Liver (tissue), 9 donors: ENCODE measurements around the gene ATP6V1G2. TPM values are rescaled to one million over a fixed set of nuclear protein-coding genes. Genes with fewer than 3 reads are reported as not detected.

Source experiments
- DNase-seq: peaks from one replicate; pipeline ENCODE4 v3.0.0-alpha.2; 2017; ENCODE audit warnings: low spot score
- H3K27ac ChIP-seq, 2 donors: one replicate each; pipeline ENCODE4 v1.7.0; 2013; ENCODE audit warnings: inconsistent platforms in 2 of 2, low read length in 2 of 2, control low read depth in 1 of 2, low read depth in 1 of 2, mild to moderate bottlenecking in 1 of 2
- H3K27me3 ChIP-seq, 4 donors: one replicate each; pipeline versions ENCODE4 v1.6.1 to v1.7.0; 2013; ENCODE audit warnings: low read length in 3 of 4, inconsistent platforms in 1 of 4, mild to moderate bottlenecking in 1 of 4, moderate library complexity in 1 of 4; ENCODE audit not compliant: control insufficient read depth in 4 of 4, insufficient read depth in 4 of 4
- H3K36me3 ChIP-seq, 4 donors: one replicate each; pipeline versions ENCODE4 v1.6.1 to v1.7.0; 2013; ENCODE audit warnings: low read length in 3 of 4, mild to moderate bottlenecking in 3 of 4, low read depth in 1 of 4, moderate library complexity in 1 of 4; ENCODE audit not compliant: control insufficient read depth in 4 of 4, insufficient read depth in 3 of 4
- H3K4me1 ChIP-seq, 4 donors: one replicate each; pipeline versions ENCODE4 v1.6.1 to v1.7.0; 2013; ENCODE audit warnings: low read length in 3 of 4, mild to moderate bottlenecking in 3 of 4, moderate library complexity in 1 of 4; ENCODE audit not compliant: control insufficient read depth in 4 of 4, insufficient read depth in 4 of 4
- H3K4me3 ChIP-seq, 3 donors: one replicate each; pipeline versions ENCODE4 v1.6.1 to v1.7.0; 2013; ENCODE audit warnings: low read length in 3 of 3, control low read depth in 1 of 3, low read depth in 1 of 3, mild to moderate bottlenecking in 1 of 3
- H3K9ac ChIP-seq, 2 donors: one replicate each; pipeline ENCODE4 v1.7.0; 2013; ENCODE audit warnings: low read length in 2 of 2, mild to moderate bottlenecking in 2 of 2, moderate library complexity in 2 of 2, control low read depth in 1 of 2, low read depth in 1 of 2
- H3K9me3 ChIP-seq, 4 donors: one replicate each; pipeline versions ENCODE4 v1.6.1 to v1.7.0; 2013; ENCODE audit warnings: low read length in 3 of 4; ENCODE audit not compliant: control insufficient read depth in 4 of 4
- EGR1 ChIP-seq, 2 donors: IDR thresholded peaks; 2 replicates each; pipeline ENCODE4 v1.6.1; 2016 to 2018; ENCODE audit warnings: antibody characterized with exemption in 2 of 2, low read depth in 2 of 2
- FOXA1 ChIP-seq: IDR thresholded peaks from 2 replicates; pipeline ENCODE4 v1.6.1; 2016; ENCODE audit warnings: antibody characterized with exemption
- FOXA2 ChIP-seq: IDR thresholded peaks from 2 replicates; pipeline ENCODE4 v1.6.1; 2016; ENCODE audit warnings: antibody characterized with exemption
- GABPA ChIP-seq, 2 donors: IDR thresholded peaks in 1 of 2; conservative IDR thresholded peaks in 1 of 2; 2 replicates each; pipeline ENCODE4 v1.6.1; 2016; ENCODE audit warnings: antibody characterized with exemption in 2 of 2, mild to moderate bottlenecking in 1 of 2, moderate library complexity in 1 of 2
- HNF4A ChIP-seq, 2 donors: conservative IDR thresholded peaks; 2 replicates each; pipeline ENCODE4 v1.6.1; 2016; ENCODE audit warnings: antibody characterized with exemption in 2 of 2, mild to moderate bottlenecking in 2 of 2
- JUND ChIP-seq, 2 donors: IDR thresholded peaks; 2 replicates each; pipeline ENCODE4 v1.6.1; 2016; ENCODE audit warnings: antibody characterized with exemption in 2 of 2
- RAD21 ChIP-seq, 2 donors: IDR thresholded peaks; 2 replicates each; pipeline ENCODE4 v1.6.1; 2016; ENCODE audit warnings: antibody characterized with exemption in 2 of 2, mild to moderate bottlenecking in 2 of 2
- RXRA ChIP-seq, 2 donors: IDR thresholded peaks; 2 replicates each; pipeline ENCODE4 v1.6.1; 2017 to 2018; ENCODE audit warnings: antibody characterized with exemption in 2 of 2, mild to moderate bottlenecking in 1 of 2
- TAF1 ChIP-seq: conservative IDR thresholded peaks from 2 replicates; pipeline ENCODE4 v1.6.1; 2016; ENCODE audit warnings: antibody characterized with exemption, mild to moderate bottlenecking
- WGBS: extraction: QIAGEN DNeasy Blood & Tissue Kit; methylation state at CpG from one replicate; pipeline ENCODE4 v1.1.7; 2013; 5-methylcytosine and 5-hydroxymethylcytosine counted together
- polyA plus RNA-seq, 2 donors: library from polyadenylated mRNA; stranded (reverse) in 1 of 2; unstranded in 1 of 2; fragments of 200-250 nt in 1 of 2; fragments of >200 nt in 1 of 2; fragmentation: Nextera tagmentation in 1 of 2; extraction: Ambion mirVana in 1 of 2; gene quantifications; one replicate each; pipeline versions ENCODE4 v1.2.1 to v1.2.3, GENCODE V29; 2013 to 2015
- total RNA-seq, 2 donors: library from RNA; depleted of rRNA; stranded (reverse); fragments of >200 nt; gene quantifications; one replicate each; pipeline ENCODE4 v1.2.3, GENCODE V29; 2014
- TF ChIP-seq, protein P1 (sequence below): IDR thresholded peaks from 2 replicates; pipeline ENCODE4 v1.6.1; 2016; ENCODE audit warnings: antibody characterized with exemption
- TF ChIP-seq, protein P2 (sequence below): IDR thresholded peaks from 2 replicates; pipeline ENCODE4 v1.6.1; 2016; ENCODE audit warnings: antibody characterized with exemption, mild to moderate bottlenecking
- TF ChIP-seq, protein P3 (sequence below): fragments of 150-350 bp; IDR thresholded peaks from 2 replicates; pipeline ENCODE4 v1.5.1; 2017; ENCODE audit warnings: improper control_type of control experiment, low read depth, low read length; ENCODE audit not compliant: missing input control
- TF ChIP-seq, protein P4 (sequence below): IDR thresholded peaks from 2 replicates; pipeline ENCODE4 v1.6.1; 2016; ENCODE audit warnings: antibody characterized with exemption
- TF ChIP-seq, protein P5 (sequence below): IDR thresholded peaks from 2 replicates; pipeline ENCODE4 v1.6.1; 2016; ENCODE audit warnings: antibody characterized with exemption
- donor health status: healthy.
- donor health status: healthy.
- donor health status: healthy.
- donor health status: healthy.
- donor health status: healthy.

Gene ATP6V1G2
- total and polyA plus RNA-seq, 4 donors: 0.14 to 0.36 (median 0.26) TPM

DNA sequence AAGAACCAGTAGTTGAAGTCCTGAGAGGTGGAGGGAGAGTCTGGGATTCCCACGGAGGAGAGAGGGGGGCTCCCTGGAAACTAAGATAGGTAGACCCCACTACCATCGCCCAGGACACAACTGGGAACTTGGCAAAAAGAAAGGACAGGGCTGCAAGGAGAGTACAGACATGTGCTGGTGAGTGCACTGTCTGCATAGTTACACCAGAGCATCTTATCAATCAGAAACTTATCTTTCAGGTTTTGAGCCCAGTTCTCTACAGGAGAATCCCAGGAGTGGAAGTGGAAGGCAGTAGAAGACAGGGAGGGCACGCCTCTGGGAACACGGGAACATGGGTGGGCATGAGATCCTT is 13.2 kb upstream of the ATP6V1G2 start:
- Histone ChIP-seq H3K27ac (peak overlapping the region; percentile 55 to 84), H3K36me3 (peaks cover 6 to 14% (median 9%) of the 10 kb centered on the region in 4 donors), H3K4me1 (peaks cover 0 to 22% (median 7%) of the 10 kb centered on the region in 4 donors), H3K4me3 (no peak overlapping the region), H3K9ac (no peak overlapping the region), H3K27me3 (no peaks in the 10 kb centered on the region), H3K9me3 (no peaks in the 10 kb centered on the region)
- DNase-seq: no peak
- TF ChIP-seq, protein P1, sequence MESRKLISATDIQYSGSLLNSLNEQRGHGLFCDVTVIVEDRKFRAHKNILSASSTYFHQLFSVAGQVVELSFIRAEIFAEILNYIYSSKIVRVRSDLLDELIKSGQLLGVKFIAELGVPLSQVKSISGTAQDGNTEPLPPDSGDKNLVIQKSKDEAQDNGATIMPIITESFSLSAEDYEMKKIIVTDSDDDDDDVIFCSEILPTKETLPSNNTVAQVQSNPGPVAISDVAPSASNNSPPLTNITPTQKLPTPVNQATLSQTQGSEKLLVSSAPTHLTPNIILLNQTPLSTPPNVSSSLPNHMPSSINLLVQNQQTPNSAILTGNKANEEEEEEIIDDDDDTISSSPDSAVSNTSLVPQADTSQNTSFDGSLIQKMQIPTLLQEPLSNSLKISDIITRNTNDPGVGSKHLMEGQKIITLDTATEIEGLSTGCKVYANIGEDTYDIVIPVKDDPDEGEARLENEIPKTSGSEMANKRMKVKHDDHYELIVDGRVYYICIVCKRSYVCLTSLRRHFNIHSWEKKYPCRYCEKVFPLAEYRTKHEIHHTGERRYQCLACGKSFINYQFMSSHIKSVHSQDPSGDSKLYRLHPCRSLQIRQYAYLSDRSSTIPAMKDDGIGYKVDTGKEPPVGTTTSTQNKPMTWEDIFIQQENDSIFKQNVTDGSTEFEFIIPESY: no peak
- 58% methylated on average over 4 of the region's 4 CpGs for WGBS

DNA sequence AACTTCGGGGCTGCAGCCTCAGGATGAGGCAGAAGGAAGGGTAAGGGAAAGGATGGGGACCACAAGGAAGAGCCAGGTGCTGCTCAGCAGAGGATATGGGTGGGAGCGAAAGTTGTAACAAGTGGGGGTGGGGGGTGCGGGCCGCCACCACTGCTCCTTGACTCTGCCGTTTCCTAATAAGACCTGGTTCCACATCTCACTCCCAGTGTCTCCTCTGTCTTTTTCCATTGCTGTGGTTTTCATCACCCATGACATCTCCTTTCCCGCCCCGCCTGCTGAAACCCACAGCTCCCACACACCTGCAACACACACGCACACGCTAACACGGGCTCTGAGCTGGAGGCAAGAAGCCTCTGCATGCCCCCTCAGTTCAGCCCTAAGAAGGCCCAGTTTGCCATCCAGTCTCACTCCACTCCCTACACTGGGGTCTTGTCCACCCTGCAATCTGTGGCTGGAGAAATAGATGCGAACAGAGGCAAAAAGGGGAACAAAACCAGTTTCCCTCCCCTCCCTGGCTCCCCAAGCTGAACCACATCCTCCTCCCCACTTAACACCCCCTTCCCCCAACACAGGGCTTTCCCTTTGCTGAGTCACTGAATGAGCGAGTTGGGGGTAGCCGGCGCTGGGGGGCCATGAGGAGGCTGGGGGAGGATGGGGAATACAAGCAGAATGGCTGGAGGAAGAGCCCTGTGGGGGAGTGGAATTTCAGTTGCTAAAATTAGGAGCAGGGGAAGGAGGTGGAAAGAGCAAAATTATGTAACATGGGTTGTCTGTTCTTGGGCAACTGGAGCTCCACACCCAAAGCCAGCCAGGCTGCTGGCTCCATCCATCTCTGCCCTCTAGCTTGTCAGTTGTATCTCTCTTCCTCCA is 12.5 kb upstream of the ATP6V1G2 start:
- H3K36me3 ChIP-seq: peaks cover 6 to 14% (median 11%) of the 10 kb centered on the region in 4 donors
- H3K9me3 ChIP-seq: no peaks in the 10 kb centered on the region
- no peaks in the 10 kb centered on the region for H3K27me3 ChIP-seq
- WGBS: 85% methylated on average over 14 of the region's 14 CpGs
- peak overlapping the region; percentile 55 to 84 for H3K27ac ChIP-seq
- H3K9ac ChIP-seq: no peak overlapping the region
- DNase-seq: no peak
- peaks cover 0 to 22% (median 7%) of the 10 kb centered on the region in 4 donors for H3K4me1 ChIP-seq
- TF ChIP-seq, protein P2, sequence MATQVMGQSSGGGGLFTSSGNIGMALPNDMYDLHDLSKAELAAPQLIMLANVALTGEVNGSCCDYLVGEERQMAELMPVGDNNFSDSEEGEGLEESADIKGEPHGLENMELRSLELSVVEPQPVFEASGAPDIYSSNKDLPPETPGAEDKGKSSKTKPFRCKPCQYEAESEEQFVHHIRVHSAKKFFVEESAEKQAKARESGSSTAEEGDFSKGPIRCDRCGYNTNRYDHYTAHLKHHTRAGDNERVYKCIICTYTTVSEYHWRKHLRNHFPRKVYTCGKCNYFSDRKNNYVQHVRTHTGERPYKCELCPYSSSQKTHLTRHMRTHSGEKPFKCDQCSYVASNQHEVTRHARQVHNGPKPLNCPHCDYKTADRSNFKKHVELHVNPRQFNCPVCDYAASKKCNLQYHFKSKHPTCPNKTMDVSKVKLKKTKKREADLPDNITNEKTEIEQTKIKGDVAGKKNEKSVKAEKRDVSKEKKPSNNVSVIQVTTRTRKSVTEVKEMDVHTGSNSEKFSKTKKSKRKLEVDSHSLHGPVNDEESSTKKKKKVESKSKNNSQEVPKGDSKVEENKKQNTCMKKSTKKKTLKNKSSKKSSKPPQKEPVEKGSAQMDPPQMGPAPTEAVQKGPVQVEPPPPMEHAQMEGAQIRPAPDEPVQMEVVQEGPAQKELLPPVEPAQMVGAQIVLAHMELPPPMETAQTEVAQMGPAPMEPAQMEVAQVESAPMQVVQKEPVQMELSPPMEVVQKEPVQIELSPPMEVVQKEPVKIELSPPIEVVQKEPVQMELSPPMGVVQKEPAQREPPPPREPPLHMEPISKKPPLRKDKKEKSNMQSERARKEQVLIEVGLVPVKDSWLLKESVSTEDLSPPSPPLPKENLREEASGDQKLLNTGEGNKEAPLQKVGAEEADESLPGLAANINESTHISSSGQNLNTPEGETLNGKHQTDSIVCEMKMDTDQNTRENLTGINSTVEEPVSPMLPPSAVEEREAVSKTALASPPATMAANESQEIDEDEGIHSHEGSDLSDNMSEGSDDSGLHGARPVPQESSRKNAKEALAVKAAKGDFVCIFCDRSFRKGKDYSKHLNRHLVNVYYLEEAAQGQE: no peak
- TF ChIP-seq JUND (IDR thresholded peaks at IDR 0.05): no peak
- TF ChIP-seq RXRA (IDR thresholded peaks at IDR 0.05): no peak
- no peak overlapping the region for H3K4me3 ChIP-seq

DNA sequence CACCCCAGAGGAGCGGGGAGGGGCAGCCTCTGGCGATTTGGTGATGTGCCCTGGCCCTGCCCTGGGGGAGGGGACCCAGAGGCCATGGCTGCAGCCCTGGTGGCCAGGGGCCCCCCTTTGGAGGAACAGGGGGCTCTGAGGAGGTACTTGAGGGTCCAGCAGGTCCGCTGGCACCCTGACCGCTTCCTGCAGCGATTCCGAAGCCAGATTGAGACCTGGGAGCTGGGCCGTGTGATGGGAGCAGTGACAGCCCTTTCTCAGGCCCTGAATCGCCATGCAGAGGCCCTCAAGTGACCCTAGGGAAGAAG is 11.9 kb upstream of the ATP6V1G2 start:
- H3K9ac ChIP-seq: no peak overlapping the region
- no peaks in the 10 kb centered on the region for H3K27me3 ChIP-seq
- 89% methylated on average over 8 of the region's 8 CpGs for WGBS
- peaks cover 0 to 22% (median 7%) of the 10 kb centered on the region in 4 donors for H3K4me1 ChIP-seq
- H3K36me3 ChIP-seq: peaks cover 6 to 14% (median 11%) of the 10 kb centered on the region in 4 donors
- H3K4me3 ChIP-seq: no peak overlapping the region
- H3K9me3 ChIP-seq: no peaks in the 10 kb centered on the region
- no peak for DNase-seq
- H3K27ac ChIP-seq: peak overlapping the region; percentile 55 to 84
- TF ChIP-seq TAF1: no peak
- TF ChIP-seq HNF4A (conservative IDR thresholded peaks at IDR 0.05): no peak
- TF ChIP-seq, protein P3, sequence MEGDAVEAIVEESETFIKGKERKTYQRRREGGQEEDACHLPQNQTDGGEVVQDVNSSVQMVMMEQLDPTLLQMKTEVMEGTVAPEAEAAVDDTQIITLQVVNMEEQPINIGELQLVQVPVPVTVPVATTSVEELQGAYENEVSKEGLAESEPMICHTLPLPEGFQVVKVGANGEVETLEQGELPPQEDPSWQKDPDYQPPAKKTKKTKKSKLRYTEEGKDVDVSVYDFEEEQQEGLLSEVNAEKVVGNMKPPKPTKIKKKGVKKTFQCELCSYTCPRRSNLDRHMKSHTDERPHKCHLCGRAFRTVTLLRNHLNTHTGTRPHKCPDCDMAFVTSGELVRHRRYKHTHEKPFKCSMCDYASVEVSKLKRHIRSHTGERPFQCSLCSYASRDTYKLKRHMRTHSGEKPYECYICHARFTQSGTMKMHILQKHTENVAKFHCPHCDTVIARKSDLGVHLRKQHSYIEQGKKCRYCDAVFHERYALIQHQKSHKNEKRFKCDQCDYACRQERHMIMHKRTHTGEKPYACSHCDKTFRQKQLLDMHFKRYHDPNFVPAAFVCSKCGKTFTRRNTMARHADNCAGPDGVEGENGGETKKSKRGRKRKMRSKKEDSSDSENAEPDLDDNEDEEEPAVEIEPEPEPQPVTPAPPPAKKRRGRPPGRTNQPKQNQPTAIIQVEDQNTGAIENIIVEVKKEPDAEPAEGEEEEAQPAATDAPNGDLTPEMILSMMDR: no peak
- TF ChIP-seq, protein P1: no peak
- TF ChIP-seq JUND (IDR thresholded peaks at IDR 0.05): no peak
- TF ChIP-seq, protein P4, sequence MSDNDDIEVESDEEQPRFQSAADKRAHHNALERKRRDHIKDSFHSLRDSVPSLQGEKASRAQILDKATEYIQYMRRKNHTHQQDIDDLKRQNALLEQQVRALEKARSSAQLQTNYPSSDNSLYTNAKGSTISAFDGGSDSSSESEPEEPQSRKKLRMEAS: no peak
- TF ChIP-seq FOXA2: no peak
- TF ChIP-seq, protein P5, sequence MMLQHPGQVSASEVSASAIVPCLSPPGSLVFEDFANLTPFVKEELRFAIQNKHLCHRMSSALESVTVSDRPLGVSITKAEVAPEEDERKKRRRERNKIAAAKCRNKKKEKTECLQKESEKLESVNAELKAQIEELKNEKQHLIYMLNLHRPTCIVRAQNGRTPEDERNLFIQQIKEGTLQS: no peak
- TF ChIP-seq EGR1 (IDR thresholded peaks at IDR 0.05; ENCODE audit: low read depth in 2 of 2): no peak
- no peak for TF ChIP-seq FOXA1
- no peak for TF ChIP-seq RAD21 (IDR thresholded peaks at IDR 0.05)
- TF ChIP-seq GABPA (IDR thresholded peaks at IDR 0.05 in 1 of 2, conservative IDR thresholded peaks at IDR 0.05 in 1 of 2): no peak
